H1 (cell line): Measurements from ENCODE around the gene TBC1D16. TPM values are rescaled to one million over a fixed set of nuclear protein-coding genes. Genes with fewer than 3 reads are reported as not detected.

Experiments
- CTCF ChIA-PET: fragments of 300-600 bp; sonication (Branson Sonifier 250); formaldehyde crosslinking; loops from one replicate; lab custom pipeline; 2021; ENCODE audit not compliant: partially characterized antibody; lab: Charles Lee
- POLR2A ChIA-PET: fragments of 300-600 bp; sonication (Branson Sonifier 250); formaldehyde crosslinking; loops from one replicate; lab custom pipeline; 2021; ENCODE audit warnings: inconsistent platforms; ENCODE audit not compliant: partially characterized antibody; lab: Charles Lee
- DNase-seq, 2 experiments: peaks; one replicate each; pipeline versions ENCODE4 v3.0.0 to v3.0.0-alpha.2; 2010 to 2022; ENCODE audit warnings: low spot score in 2 of 2, low read depth in 1 of 2, mixed read lengths in 1 of 2
- FAIRE-seq: peaks from 2 replicates; lab custom pipeline; 2011; peaks lifted over from hg19 to GRCh38; lab: Jason Lieb, UNC
- H2AFZ ChIP-seq: 2 replicates; pipeline ENCODE4 v1.8.1; 2012; ENCODE audit warnings: low read length, inconsistent platforms
- H2AK5ac ChIP-seq: 2 replicates; pipeline ENCODE4 v1.6.1; 2013; ENCODE audit warnings: low read depth, low read length
- H2BK120ac ChIP-seq: replicated peaks from 2 replicates; pipeline ENCODE3; 2013; ENCODE audit warnings: low read depth, low read length, inconsistent platforms
- H2BK12ac ChIP-seq: 2 replicates; pipeline ENCODE4 v1.6.1; 2013; ENCODE audit warnings: low read depth, low read length
- H2BK15ac ChIP-seq: 2 replicates; pipeline ENCODE4 v1.6.1; 2013; ENCODE audit warnings: low read length
- H2BK20ac ChIP-seq: 2 replicates; pipeline ENCODE4 v1.6.1; 2013; ENCODE audit warnings: low read length
- H2BK5ac ChIP-seq: 2 replicates; pipeline ENCODE4 v1.6.1; 2013; ENCODE audit warnings: low read depth, low read length
- H3K14ac ChIP-seq: 2 replicates; pipeline ENCODE4 v1.6.1; 2013; ENCODE audit warnings: inconsistent platforms; ENCODE audit not compliant: insufficient read length
- H3K18ac ChIP-seq: 2 replicates; pipeline ENCODE4 v1.6.1; 2013; ENCODE audit warnings: low read length; ENCODE audit errors: extremely low read depth
- H3K23ac ChIP-seq: 2 replicates; pipeline ENCODE4 v1.6.1; 2013; ENCODE audit warnings: inconsistent platforms; ENCODE audit not compliant: insufficient read length
- H3K23me2 ChIP-seq: 2 replicates; pipeline ENCODE4 v1.6.1; 2013; ENCODE audit warnings: low read depth, low read length
- H3K27ac ChIP-seq: 2 replicates; pipeline ENCODE4 v1.6.1; 2011; ENCODE audit warnings: low read depth, low read length, inconsistent platforms
- H3K27me3 ChIP-seq, 4 experiments: replicated peaks in 1 of 4; 1 replicate in 1 of 4; 2 replicates in 3 of 4; pipeline versions ENCODE4 v1.6.1 to v1.8.1; 2011 to 2013; ENCODE audit warnings: low read length in 3 of 4, mild to moderate bottlenecking in 3 of 4, inconsistent platforms in 2 of 4, mixed read lengths in 2 of 4, moderate library complexity in 1 of 4; ENCODE audit not compliant: control insufficient read depth in 3 of 4, insufficient read depth in 3 of 4; ENCODE audit errors: extremely low read depth in 1 of 4
- H3K36me3 ChIP-seq, 4 experiments: 2 replicates each; pipeline versions ENCODE4 v1.6.1 to v1.8.1; 2011 to 2013; ENCODE audit warnings: mild to moderate bottlenecking in 4 of 4, low read length in 3 of 4, moderate library complexity in 2 of 4, control low read depth in 1 of 4, inconsistent platforms in 1 of 4; ENCODE audit not compliant: insufficient read depth in 4 of 4, control insufficient read depth in 2 of 4
- H3K4ac ChIP-seq: replicated peaks from 2 replicates; pipeline ENCODE3; 2013; ENCODE audit warnings: low read length, low read depth, mixed read lengths, inconsistent platforms; ENCODE audit not compliant: insufficient read length
- H3K4me1 ChIP-seq, 4 experiments: replicated peaks in 1 of 4; 1 replicate in 1 of 4; 2 replicates in 3 of 4; pipeline versions ENCODE4 v1.6.1 to v1.8.1; 2011 to 2013; ENCODE audit warnings: low read length in 3 of 4, inconsistent platforms in 2 of 4, mixed read lengths in 1 of 4; ENCODE audit not compliant: insufficient read depth in 4 of 4, control insufficient read depth in 3 of 4
- H3K4me2 ChIP-seq, 2 experiments: 2 replicates each; pipeline versions ENCODE4 v1.6.1 to v1.8.1; 2011 to 2013; ENCODE audit warnings: low read depth in 2 of 2, low read length in 2 of 2, control low read depth in 1 of 2, inconsistent platforms in 1 of 2, mild to moderate bottlenecking in 1 of 2; ENCODE audit not compliant: insufficient read depth in 1 of 2
- H3K4me3 ChIP-seq, 4 experiments: fragments of 200-600, 300-600 bp in 1 of 4; sonication (generic), shearing (Covaris generic), sonication (Bioruptor Twin) in 1 of 4; 2 replicates each; pipeline versions ENCODE4 v1.5.1 to v1.8.1; 2011 to 2016; ENCODE audit warnings: low read length in 4 of 4, low read depth in 3 of 4, control low read depth in 2 of 4, inconsistent platforms in 2 of 4, mild to moderate bottlenecking in 2 of 4, mixed read lengths in 1 of 4, moderate library complexity in 1 of 4; ENCODE audit not compliant: insufficient read depth in 2 of 4; ENCODE audit errors: extremely low read depth in 1 of 4
- H3K56ac ChIP-seq: replicated peaks from 2 replicates; pipeline ENCODE3; 2013; ENCODE audit warnings: low read depth, mild to moderate bottlenecking, mixed read lengths, low read length, inconsistent platforms; ENCODE audit not compliant: insufficient read length
- H3K79me1 ChIP-seq: 2 replicates; pipeline ENCODE4 v1.6.1; 2013; ENCODE audit warnings: low read depth, low read length, control low read depth
- H3K79me2 ChIP-seq, 2 experiments: 2 replicates each; pipeline versions ENCODE4 v1.6.1 to v1.8.1; 2012 to 2013; ENCODE audit warnings: low read length in 2 of 2, mild to moderate bottlenecking in 2 of 2, inconsistent platforms in 1 of 2; ENCODE audit not compliant: insufficient read depth in 2 of 2, control insufficient read depth in 1 of 2
- H3K9ac ChIP-seq, 4 experiments: replicated peaks in 1 of 4; 1 replicate in 1 of 4; 2 replicates in 3 of 4; pipeline versions ENCODE4 v1.6.1 to v1.8.1; 2011 to 2013; ENCODE audit warnings: low read depth in 3 of 4, low read length in 3 of 4, control low read depth in 2 of 4, mild to moderate bottlenecking in 2 of 4, moderate library complexity in 2 of 4, inconsistent platforms in 1 of 4; ENCODE audit errors: extremely low read depth in 1 of 4
- H3K9me3 ChIP-seq, 2 experiments: 2 replicates each; pipeline versions ENCODE4 v1.6.1 to v1.8.1; 2012 to 2013; ENCODE audit warnings: mild to moderate bottlenecking in 2 of 2, moderate library complexity in 2 of 2, control low read depth in 1 of 2, inconsistent platforms in 1 of 2, low read depth in 1 of 2, low read length in 1 of 2, mixed read lengths in 1 of 2; ENCODE audit not compliant: insufficient read depth in 2 of 2
- H4K20me1 ChIP-seq, 2 experiments: replicated peaks in 1 of 2; 2 replicates each; pipeline versions ENCODE3 to v1.8.1; 2011 to 2013; ENCODE audit warnings: inconsistent platforms in 2 of 2, low read length in 2 of 2, mild to moderate bottlenecking in 1 of 2; ENCODE audit not compliant: insufficient read depth in 2 of 2, control insufficient read depth in 1 of 2
- H4K5ac ChIP-seq: 2 replicates; pipeline ENCODE4 v1.6.1; 2013; ENCODE audit warnings: low read length, low read depth, mixed read lengths, inconsistent platforms; ENCODE audit not compliant: insufficient read length
- H4K8ac ChIP-seq: 2 replicates; pipeline ENCODE4 v1.8.0; 2013; ENCODE audit warnings: mild to moderate bottlenecking, moderate library complexity, low read length, inconsistent platforms; ENCODE audit not compliant: insufficient read depth; ENCODE audit errors: extremely low read depth
- H4K91ac ChIP-seq: replicated peaks from 2 replicates; pipeline ENCODE3; 2013; ENCODE audit warnings: low read length, mixed read lengths, inconsistent platforms; ENCODE audit not compliant: insufficient read length
- BCL11A ChIP-seq, 2 experiments: IDR thresholded peaks; one replicate each; pipeline ENCODE4 v1.6.1; 2011; ENCODE audit warnings: low read depth in 2 of 2, low read length in 2 of 2, mild to moderate bottlenecking in 2 of 2
- CHD1 ChIP-seq: IDR thresholded peaks from 2 replicates; pipeline ENCODE4 v1.6.1; 2012; ENCODE audit warnings: low read depth, low read length, improper control_type of control experiment
- CREB1 ChIP-seq: IDR thresholded peaks from 2 replicates; pipeline ENCODE4 v1.6.1; 2012; ENCODE audit warnings: inconsistent platforms
- HDAC2 ChIP-seq, 2 experiments: fragments of 300-600 bp in 1 of 2; sonication (generic) in 1 of 2; IDR thresholded peaks; 2 replicates each; pipeline ENCODE4 v1.6.1; 2011 to 2012; ENCODE audit warnings: low read depth in 2 of 2, low read length in 2 of 2, mild to moderate bottlenecking in 2 of 2, moderate library complexity in 2 of 2, borderline replicate concordance in 1 of 2, inconsistent platforms in 1 of 2
- HDAC6 ChIP-seq: IDR thresholded peaks from one replicate; pipeline ENCODE4 v1.7.1; 2012; ENCODE audit warnings: low read depth, mild to moderate bottlenecking, inconsistent platforms, low read length, moderate library complexity
- KDM4A ChIP-seq: IDR thresholded peaks from one replicate; pipeline ENCODE4 v1.7.1; 2012; ENCODE audit warnings: low read depth, mild to moderate bottlenecking, moderate library complexity, low read length, inconsistent platforms; ENCODE audit not compliant: severe bottlenecking
- RFX5 ChIP-seq: IDR thresholded peaks from 2 replicates; pipeline ENCODE4 v1.6.1; 2011; ENCODE audit warnings: low read depth, low read length, improper control_type of control experiment, borderline replicate concordance
- RNF2 ChIP-seq: fragments of 200-900, 300-1000 bp; sonication (generic); IDR thresholded peaks from 2 replicates; pipeline ENCODE4 v1.7.1; 2016; ENCODE audit warnings: borderline replicate concordance, low read depth, mild to moderate bottlenecking, antibody characterized with exemption, low read length; ENCODE audit not compliant: poor library complexity, severe bottlenecking; ENCODE audit errors: missing control alignments
- SIX5 ChIP-seq: IDR thresholded peaks from 2 replicates; pipeline ENCODE4 v1.6.1; 2011; ENCODE audit warnings: mild to moderate bottlenecking, low read depth, low read length
- TCF12 ChIP-seq: IDR thresholded peaks from 2 replicates; pipeline ENCODE4 v1.6.1; 2011; ENCODE audit warnings: low read depth, mild to moderate bottlenecking, low read length
- YY1 ChIP-seq: IDR thresholded peaks from 2 replicates; pipeline ENCODE4 v1.6.1; 2011; ENCODE audit warnings: low read depth, mild to moderate bottlenecking, low read length
- WGBS, 2 experiments: shearing (Covaris generic) in 1 of 2; methylation state at CpG; one replicate each; pipeline versions ENCODE4 v1.1.6 to v1.1.7; 2013 to 2015; ENCODE audit warnings: low lambda C conversion rate in 2 of 2, mixed read lengths in 2 of 2, inconsistent platforms in 1 of 2, low coverage in 1 of 2, missing lambda C conversion rate in 1 of 2; ENCODE audit not compliant: insufficient replicate concordance in 2 of 2, insufficient coverage in 1 of 2, insufficient read length in 1 of 2; ENCODE audit errors: extremely low coverage in 1 of 2, missing lambda C conversion rate in 1 of 2; 5-methylcytosine and 5-hydroxymethylcytosine counted together
- polyA plus RNA-seq, 7 experiments: library from polyadenylated mRNA; depleted of rRNA in 3 of 7; stranded (reverse) in 5 of 7; unstranded in 2 of 7; fragments of >200 nt in 5 of 7; fragments of 200-250 nt in 2 of 7; gene quantifications; 1 replicate in 5 of 7; 2 replicates in 1 of 7; 4 replicates in 1 of 7; pipeline versions ENCODE4 v1.2.1 to v1.2.3, GENCODE V29; 2011 to 2013; ENCODE audit warnings: missing spikeins in 2 of 7, mixed read lengths in 2 of 7
- total RNA-seq: library from RNA; stranded (reverse); fragmentation: NEBNext Ultra II Directional; extraction: Animal tissue kit (Norgen Biotek cat#: 25700); gene quantifications from 2 replicates; pipeline ENCODE4 v1.2.1, GENCODE V29; 2021
- TF ChIP-seq, protein P1 (sequence below): IDR thresholded peaks from 2 replicates; pipeline ENCODE4 v1.6.1; 2012; ENCODE audit warnings: inconsistent platforms

The TBC1D16 gene
- total and polyA plus RNA-seq, 2 of the 8 experiments (the other 6 are each of a cell fraction or from before 2014, with no cell fraction given), result 21.1 to 109 TPM

DNA sequence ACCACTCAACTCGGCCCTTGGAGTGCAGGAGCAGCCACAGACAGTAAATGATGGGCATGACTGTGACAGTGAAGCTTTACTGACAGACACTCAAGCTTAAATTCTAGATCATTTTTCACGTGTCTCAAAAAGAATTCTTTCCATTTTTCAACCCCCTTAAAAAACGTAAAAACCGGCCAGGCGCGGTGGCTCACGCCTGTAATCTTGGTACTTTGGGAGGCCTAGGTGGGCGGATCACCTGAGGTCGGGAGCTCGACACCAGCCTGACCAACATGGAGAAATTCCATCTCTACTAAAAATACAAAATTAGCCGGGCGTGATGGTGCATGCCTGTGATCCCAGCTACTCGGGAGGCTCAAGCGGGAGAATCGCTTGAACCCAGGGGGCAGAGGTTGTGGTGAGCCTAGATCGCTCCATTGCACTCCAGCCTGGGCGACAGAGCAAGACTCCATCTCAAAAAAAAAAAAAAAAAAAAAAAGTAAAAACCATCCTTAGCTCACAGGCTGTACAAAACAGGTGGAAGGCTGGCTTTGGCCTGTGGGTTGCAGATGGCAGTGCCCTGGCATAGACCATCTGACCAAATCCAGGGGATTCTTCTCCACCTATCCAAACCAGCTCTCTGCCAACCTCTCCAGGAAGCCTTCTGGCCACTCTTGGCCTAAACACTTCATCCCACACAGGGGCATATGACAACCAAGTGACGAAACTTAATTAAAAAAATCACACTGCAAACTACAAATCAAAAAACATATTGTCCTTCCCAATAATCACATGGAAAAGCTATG, 18.3 kb downstream of the TBC1D16 start:
- POLR2A ChIA-PET, result interaction anchor here (0.6 to 3.1 kb wide), 8 partner anchors 8 to 233 kb away, joined by 3 to 15 read pairs (median 3); no protein-coding TSS in a partner anchor
- no peak overlapping the region for H3K56ac ChIP-seq
- no peak overlapping the region for H3K23ac ChIP-seq
- WGBS, 2 experiments, result 93% methylated on average over 18 of the region's 18 CpGs; no CpG with 5 or more reads in 1 of the 2 experiments
- no peak overlapping the region for H3K4me2 ChIP-seq
- H3K79me2 ChIP-seq, result peaks cover 4 to 53% of the 10 kb centered on the region in 2 experiments
- H4K20me1 ChIP-seq, result peaks cover 9 to 13% of the 10 kb centered on the region in 2 experiments
- no peaks in the 10 kb centered on the region for H3K27me3 ChIP-seq
- H2AFZ ChIP-seq, result no peak overlapping the region
- no peak overlapping the region for H3K4ac ChIP-seq
- DNase-seq (no peak), FAIRE-seq (no peak)
- no peak overlapping the region for H2BK20ac ChIP-seq
- H3K79me1 ChIP-seq, result peaks cover 19% of the 10 kb centered on the region
- no peak overlapping the region for H2BK15ac ChIP-seq
- no peaks in the 10 kb centered on the region; a peak in 1 of 4 replicates for H3K9me3 ChIP-seq
- H3K9ac ChIP-seq, result no peak overlapping the region
- no peak overlapping the region for H2BK120ac ChIP-seq
- no peak overlapping the region for H2BK5ac ChIP-seq
- no peak overlapping the region for H3K27ac ChIP-seq
- no peak overlapping the region for H2BK12ac ChIP-seq
- peaks cover 4% of the 10 kb centered on the region for H3K23me2 ChIP-seq
- H4K8ac ChIP-seq, result no peak overlapping the region
- no peak overlapping the region for H3K18ac ChIP-seq
- CTCF ChIA-PET, result interaction anchor here (1.0 to 4.0 kb wide), 4 partner anchors 9 to 65 kb away, joined by 4 to 16 read pairs (median 10); no protein-coding TSS in a partner anchor
- H4K91ac ChIP-seq, result no peak overlapping the region
- no peak overlapping the region for H3K14ac ChIP-seq
- no peak overlapping the region for H4K5ac ChIP-seq
- no peak overlapping the region for H2AK5ac ChIP-seq
- H3K36me3 ChIP-seq, result peaks cover 0 to 6% (median 4%) of the 10 kb centered on the region in 4 experiments; a peak in 4 of 8 replicates
- no peak overlapping the region for H3K4me3 ChIP-seq
- no peaks in the 10 kb centered on the region; a peak in 3 of 7 replicates for H3K4me1 ChIP-seq
- TF ChIP-seq TCF12 (no peak), HDAC6 (no peak), CREB1 (no peak), BCL11A (IDR thresholded peaks at IDR 0.05; ENCODE audit: low read depth in 2 of 2, low read length in 2 of 2) (no peak), RFX5 (no peak), CHD1 (no peak), SIX5 (no peak), RNF2 (no peak), KDM4A (no peak), HDAC2 (IDR thresholded peaks at IDR 0.05; ENCODE audit: borderline replicate concordance in 1 of 2, low read depth in 2 of 2, low read length in 2 of 2) (no peak), YY1 (no peak)
- TF ChIP-seq, protein P1, sequence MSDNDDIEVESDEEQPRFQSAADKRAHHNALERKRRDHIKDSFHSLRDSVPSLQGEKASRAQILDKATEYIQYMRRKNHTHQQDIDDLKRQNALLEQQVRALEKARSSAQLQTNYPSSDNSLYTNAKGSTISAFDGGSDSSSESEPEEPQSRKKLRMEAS, result no peak
